Islet precursor cell (in vitro differentiated cells): ENCODE measurements around the gene LSM7.

Experiments used
- DNase-seq: peaks from one replicate; pipeline ENCODE4 v3.0.0-alpha.2; 2018

The LSM7 gene

DNA sequence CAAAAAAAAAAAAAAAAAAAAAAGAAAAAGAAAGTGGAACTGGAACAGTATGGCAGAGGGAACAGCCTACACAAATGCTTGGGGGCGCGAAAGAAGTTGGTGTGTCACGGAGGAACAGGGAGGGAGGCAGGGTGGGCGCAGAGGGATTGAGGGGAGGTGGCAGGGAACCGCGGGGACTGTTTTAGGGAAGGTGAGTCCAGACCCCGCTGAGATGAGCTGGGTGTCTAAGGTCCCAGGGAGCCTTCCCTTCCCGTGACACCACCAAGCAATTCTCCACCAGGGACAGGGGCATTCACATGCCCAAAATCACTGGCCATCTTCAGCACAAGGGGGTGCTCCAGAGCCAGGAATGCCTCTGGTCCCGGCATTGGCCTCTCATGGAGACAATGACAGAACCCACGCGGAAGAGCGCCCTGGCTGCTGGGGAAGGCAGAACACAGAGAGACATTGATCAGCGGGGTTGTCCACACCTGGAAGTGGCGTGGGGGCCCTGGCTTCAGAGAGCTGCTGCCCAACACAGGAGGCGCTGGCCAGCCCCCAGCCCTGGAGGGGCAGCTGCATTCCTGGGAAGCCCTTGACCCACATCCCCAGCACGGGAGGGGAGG, 53.4 kb downstream of the LSM7 start:
- DNase-seq: peak; percentile 91

DNA sequence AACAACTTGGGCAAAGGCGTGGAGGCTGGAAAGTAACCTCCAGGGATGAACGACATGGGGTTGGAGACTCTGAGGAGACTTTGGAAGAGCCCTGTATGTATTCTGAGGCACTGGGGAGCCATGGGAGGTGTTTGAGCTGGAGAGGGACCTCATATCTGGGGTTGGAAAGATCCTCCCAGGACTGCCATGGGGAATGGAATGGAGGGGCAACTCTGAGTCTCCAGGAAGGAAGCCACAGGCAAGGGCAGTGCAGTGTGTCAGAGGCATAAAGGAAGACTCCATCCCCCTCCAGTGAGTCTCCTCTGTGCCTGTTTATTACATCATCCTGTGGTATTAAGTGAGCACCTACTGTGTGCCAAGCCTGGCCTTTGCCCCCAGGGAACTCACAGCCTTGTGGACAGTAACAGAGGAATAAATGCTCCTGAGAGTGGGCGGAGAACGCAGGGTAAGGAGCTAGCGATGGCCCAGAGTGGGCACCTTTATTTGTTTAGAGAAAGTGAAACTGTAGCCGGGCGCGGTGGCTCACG, 54.1 kb downstream of the LSM7 start:
- DNase-seq: peak; percentile 41

DNA sequence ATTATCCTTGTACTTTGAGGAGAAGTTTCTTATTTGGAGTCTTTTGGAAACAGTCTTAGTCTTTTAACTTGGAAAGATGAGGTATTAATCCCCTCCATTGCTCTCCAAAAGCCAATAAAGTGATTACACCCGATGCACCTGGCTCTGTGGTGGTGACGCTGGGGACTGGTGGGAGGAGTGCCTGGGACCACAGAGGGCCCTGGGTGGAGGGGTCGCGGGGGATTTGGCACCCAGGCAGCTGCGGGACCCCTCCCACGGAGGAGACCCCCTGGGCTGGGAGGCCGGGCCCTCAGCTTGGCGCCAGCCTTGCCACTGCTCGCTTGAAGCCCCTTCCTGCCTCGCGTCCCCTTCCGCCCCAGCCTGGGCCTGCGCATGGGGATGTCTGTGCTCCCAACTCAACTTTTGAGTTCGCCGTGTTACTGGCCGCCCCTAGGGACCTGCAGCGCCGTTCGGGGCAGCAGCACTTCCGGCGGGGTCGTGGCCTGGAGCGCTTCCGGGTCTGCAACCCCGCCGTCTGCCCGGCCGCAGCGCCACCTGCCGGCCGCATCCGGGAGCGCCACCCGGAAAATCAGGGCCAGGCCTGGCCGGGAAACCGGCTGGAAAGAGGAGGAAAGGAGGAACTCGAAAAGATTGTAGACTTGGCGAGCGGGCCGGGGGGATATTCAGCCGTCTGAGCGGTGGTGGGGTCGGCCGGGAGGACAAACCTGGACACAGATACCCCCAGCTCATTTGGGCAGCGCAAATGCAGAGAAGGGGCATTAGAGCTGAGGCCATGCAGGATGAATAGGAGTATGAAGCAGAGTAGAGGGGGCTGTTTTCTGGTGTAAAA, 54.8 kb downstream of the LSM7 start:
- DNase-seq: peak; percentile 95
